ENCODE data around the gene E2F8.
A peak's percentile ranks its signal among the peaks of the same experiment; 100 is the strongest.

Gene E2F8

GRCh38 chr11:19268909-19269308, 28.2 kb upstream of the E2F8 start:
- Histone ChIP-seq H3K18ac (ENCODE audit: low read length) (no peak overlapping the region), H4K8ac (ENCODE audit: low read depth, low read length) (no peak overlapping the region), H3K79me2 (ENCODE audit: control insufficient read depth, insufficient read depth, low read length, poor library complexity) (no peaks in the 10 kb centered on the region), H2BK5ac (ENCODE audit: low read depth, low read length, poor library complexity) (no peak overlapping the region), H2AFZ (ENCODE audit: insufficient read depth, low read length, poor library complexity) (no peak overlapping the region), H3K36me3 (ENCODE audit: control insufficient read depth in 1 of 2, insufficient read depth in 2 of 2, low read length in 2 of 2) (no peaks in the 10 kb centered on the region), H2BK12ac (ENCODE audit: low read length) (no peak overlapping the region), H2BK120ac (ENCODE audit: insufficient read depth, low read length, poor library complexity) (no peak overlapping the region), H3K9ac (ENCODE audit: low read length) (no peak overlapping the region), H3K9me3 (ENCODE audit: insufficient read depth, low read depth, low read length) (no peaks in the 10 kb centered on the region), H3K4ac (ENCODE audit: low read depth, low read length) (no peak overlapping the region), H3K23ac (ENCODE audit: low read length) (no peak overlapping the region), H3K14ac (ENCODE audit: low read length) (no peak overlapping the region), H3K4me2 (ENCODE audit: low read length) (no peak overlapping the region), H3K79me1 (ENCODE audit: low read length) (no peaks in the 10 kb centered on the region), H3K4me3 (ENCODE audit: low read depth, low read length) (no peak overlapping the region), H3K27ac (ENCODE audit: low read depth, low read length) (no peak overlapping the region), H2AK5ac (ENCODE audit: low read length) (no peak overlapping the region), H3K4me1 (ENCODE audit: control insufficient read depth in 1 of 2, insufficient read depth in 2 of 2, low read length in 2 of 2) (no peaks in the 10 kb centered on the region), H4K12ac (ENCODE audit: low read depth, low read length) (no peak overlapping the region), H4K91ac (ENCODE audit: low read depth, low read length) (no peak overlapping the region), H3K27me3 (ENCODE audit: insufficient read depth, low read length) (no peaks in the 10 kb centered on the region)
- WGBS (ENCODE audit: extremely low coverage, insufficient coverage, insufficient read length) = no CpG with 5 or more reads among the region's 1 CpG
- peak in 1 of 2 donors; percentile 63 for DNase-seq

DNA sequence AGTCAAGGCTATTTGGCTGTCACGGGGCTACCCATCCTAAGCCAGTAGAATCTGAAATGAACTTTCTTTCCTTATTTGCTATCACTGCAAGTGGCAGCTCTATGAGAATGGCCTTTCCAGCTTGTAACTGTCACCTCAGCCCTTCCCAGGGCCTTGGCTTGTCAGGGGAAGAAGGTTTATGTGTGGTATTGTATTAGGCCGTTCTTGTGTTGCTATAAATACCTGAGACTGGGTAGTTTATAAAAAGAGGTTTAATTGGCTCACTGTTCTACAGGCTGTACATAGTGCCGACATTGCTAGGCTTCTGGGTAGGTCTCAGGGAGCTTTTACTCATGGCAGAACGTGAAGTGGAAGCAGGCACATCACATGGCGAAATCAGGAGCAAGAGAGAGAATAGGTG, 26.8 kb upstream of the E2F8 start:
- H3K79me2 ChIP-seq (ENCODE audit: control insufficient read depth, insufficient read depth, low read length, poor library complexity) = no peaks in the 10 kb centered on the region
- H3K9ac ChIP-seq (ENCODE audit: low read length) = no peak overlapping the region
- H3K27ac ChIP-seq (ENCODE audit: low read depth, low read length) = no peak overlapping the region
- H3K36me3 ChIP-seq (ENCODE audit: control insufficient read depth in 1 of 2, insufficient read depth in 2 of 2, low read length in 2 of 2) = no peaks in the 10 kb centered on the region
- no peak overlapping the region for H2BK120ac ChIP-seq (ENCODE audit: insufficient read depth, low read length, poor library complexity)
- no peak overlapping the region for H4K8ac ChIP-seq (ENCODE audit: low read depth, low read length)
- no peaks in the 10 kb centered on the region for H3K9me3 ChIP-seq (ENCODE audit: insufficient read depth, low read depth, low read length)
- H2BK12ac ChIP-seq (ENCODE audit: low read length) = no peak overlapping the region
- WGBS (ENCODE audit: extremely low coverage, insufficient coverage, insufficient read length) = no CpG with 5 or more reads among the region's 5 CpGs
- no peaks in the 10 kb centered on the region for H3K4me1 ChIP-seq (ENCODE audit: control insufficient read depth in 1 of 2, insufficient read depth in 2 of 2, low read length in 2 of 2)
- no peaks in the 10 kb centered on the region for H3K79me1 ChIP-seq (ENCODE audit: low read length)
- DNase-seq = no peak
- H2BK5ac ChIP-seq (ENCODE audit: low read depth, low read length, poor library complexity) = no peak overlapping the region
- H3K4me3 ChIP-seq (ENCODE audit: low read depth, low read length) = no peak overlapping the region
- no peak overlapping the region for H2AFZ ChIP-seq (ENCODE audit: insufficient read depth, low read length, poor library complexity)
- H2AK5ac ChIP-seq (ENCODE audit: low read length) = no peak overlapping the region
- no peak overlapping the region for H3K4me2 ChIP-seq (ENCODE audit: low read length)
- no peak overlapping the region for H4K91ac ChIP-seq (ENCODE audit: low read depth, low read length)
- H4K12ac ChIP-seq (ENCODE audit: low read depth, low read length) = no peak overlapping the region
- no peak overlapping the region for H3K23ac ChIP-seq (ENCODE audit: low read length)
- no peak overlapping the region for H3K18ac ChIP-seq (ENCODE audit: low read length)
- no peaks in the 10 kb centered on the region for H3K27me3 ChIP-seq (ENCODE audit: insufficient read depth, low read length)
- H3K4ac ChIP-seq (ENCODE audit: low read depth, low read length) = no peak overlapping the region
- H3K14ac ChIP-seq (ENCODE audit: low read length) = no peak overlapping the region

GRCh38 chr11:19263333-19263732, 22.6 kb upstream of the E2F8 start:
- Histone ChIP-seq H4K91ac (ENCODE audit: low read depth, low read length) (no peak overlapping the region), H3K9ac (ENCODE audit: low read length) (no peak overlapping the region), H4K8ac (ENCODE audit: low read depth, low read length) (no peak overlapping the region), H3K9me3 (ENCODE audit: insufficient read depth, low read depth, low read length) (no peaks in the 10 kb centered on the region), H2BK5ac (ENCODE audit: low read depth, low read length, poor library complexity) (no peak overlapping the region), H4K12ac (ENCODE audit: low read depth, low read length) (no peak overlapping the region), H3K79me1 (ENCODE audit: low read length) (no peaks in the 10 kb centered on the region), H3K36me3 (ENCODE audit: control insufficient read depth in 1 of 2, insufficient read depth in 2 of 2, low read length in 2 of 2) (no peaks in the 10 kb centered on the region), H2AFZ (ENCODE audit: insufficient read depth, low read length, poor library complexity) (no peak overlapping the region), H3K4me3 (ENCODE audit: low read depth, low read length) (no peak overlapping the region), H3K27me3 (ENCODE audit: insufficient read depth, low read length) (no peaks in the 10 kb centered on the region), H2AK5ac (ENCODE audit: low read length) (no peak overlapping the region), H3K4me2 (ENCODE audit: low read length) (no peak overlapping the region), H3K23ac (ENCODE audit: low read length) (no peak overlapping the region), H3K18ac (ENCODE audit: low read length) (no peak overlapping the region), H3K14ac (ENCODE audit: low read length) (no peak overlapping the region), H3K4me1 (ENCODE audit: control insufficient read depth in 1 of 2, insufficient read depth in 2 of 2, low read length in 2 of 2) (no peaks in the 10 kb centered on the region), H3K79me2 (ENCODE audit: control insufficient read depth, insufficient read depth, low read length, poor library complexity) (no peaks in the 10 kb centered on the region), H3K27ac (ENCODE audit: low read depth, low read length) (no peak overlapping the region), H3K4ac (ENCODE audit: low read depth, low read length) (no peak overlapping the region), H2BK120ac (ENCODE audit: insufficient read depth, low read length, poor library complexity) (no peak overlapping the region), H2BK12ac (ENCODE audit: low read length) (no peak overlapping the region)
- no peak for DNase-seq
- no CpG with 5 or more reads among the region's 3 CpGs for WGBS (ENCODE audit: extremely low coverage, insufficient coverage, insufficient read length)

GRCh38 chr11:19259487-19260345, 19.0 kb upstream of the E2F8 start:
- Histone ChIP-seq H2AFZ (ENCODE audit: insufficient read depth, low read length, poor library complexity) (no peak overlapping the region), H3K4me2 (ENCODE audit: low read length) (no peak overlapping the region), H3K18ac (ENCODE audit: low read length) (no peak overlapping the region), H2BK120ac (ENCODE audit: insufficient read depth, low read length, poor library complexity) (no peak overlapping the region), H3K4me1 (ENCODE audit: control insufficient read depth in 1 of 2, insufficient read depth in 2 of 2, low read length in 2 of 2) (no peaks in the 10 kb centered on the region), H2AK5ac (ENCODE audit: low read length) (no peak overlapping the region), H3K23ac (ENCODE audit: low read length) (no peak overlapping the region), H2BK12ac (ENCODE audit: low read length) (no peak overlapping the region), H3K27me3 (ENCODE audit: insufficient read depth, low read length) (no peaks in the 10 kb centered on the region), H4K8ac (ENCODE audit: low read depth, low read length) (no peak overlapping the region), H3K4me3 (ENCODE audit: low read depth, low read length) (no peak overlapping the region), H4K91ac (ENCODE audit: low read depth, low read length) (no peak overlapping the region), H3K4ac (ENCODE audit: low read depth, low read length) (no peak overlapping the region), H3K27ac (ENCODE audit: low read depth, low read length) (no peak overlapping the region), H3K9ac (ENCODE audit: low read length) (no peak overlapping the region), H3K9me3 (ENCODE audit: insufficient read depth, low read depth, low read length) (peaks cover 2% of the 10 kb centered on the region), H3K79me2 (ENCODE audit: control insufficient read depth, insufficient read depth, low read length, poor library complexity) (no peaks in the 10 kb centered on the region), H3K14ac (ENCODE audit: low read length) (no peak overlapping the region), H3K79me1 (ENCODE audit: low read length) (no peaks in the 10 kb centered on the region), H4K12ac (ENCODE audit: low read depth, low read length) (no peak overlapping the region), H2BK5ac (ENCODE audit: low read depth, low read length, poor library complexity) (no peak overlapping the region), H3K36me3 (ENCODE audit: control insufficient read depth in 1 of 2, insufficient read depth in 2 of 2, low read length in 2 of 2) (no peaks in the 10 kb centered on the region)
- peak; percentile 46 to 88 for DNase-seq
- WGBS (ENCODE audit: extremely low coverage, insufficient coverage, insufficient read length) = no CpG with 5 or more reads among the region's 6 CpGs
